Measurements from ENCODE around the gene GSTM5.

GSTM5 gene

GRCh38 chr1:109740615-109741373, 28.7 kb downstream of the GSTM5 start, which contains the start of gene GSTM3:
Gene GSTM3 (minus strand): TSS chr1:109741038. CDS start chr1:109740287, 751 bp downstream.
- TF ChIP-seq USF1 (IDR thresholded peaks at IDR 0.05) (no peak), ZBTB7A (IDR thresholded peaks at IDR 0.05; ENCODE audit: low read depth) (no peak), RAD21 (IDR thresholded peaks at IDR 0.05; ENCODE audit: low read depth) (no peak), NFIC (IDR thresholded peaks at IDR 0.05) (no peak), TEAD4 (IDR thresholded peaks at IDR 0.05) (no peak), TCF12 (IDR thresholded peaks at IDR 0.05; ENCODE audit: low read depth) (no peak), CREB1 (IDR thresholded peaks at IDR 0.05; ENCODE audit: low read depth) (no peak)

DNA sequence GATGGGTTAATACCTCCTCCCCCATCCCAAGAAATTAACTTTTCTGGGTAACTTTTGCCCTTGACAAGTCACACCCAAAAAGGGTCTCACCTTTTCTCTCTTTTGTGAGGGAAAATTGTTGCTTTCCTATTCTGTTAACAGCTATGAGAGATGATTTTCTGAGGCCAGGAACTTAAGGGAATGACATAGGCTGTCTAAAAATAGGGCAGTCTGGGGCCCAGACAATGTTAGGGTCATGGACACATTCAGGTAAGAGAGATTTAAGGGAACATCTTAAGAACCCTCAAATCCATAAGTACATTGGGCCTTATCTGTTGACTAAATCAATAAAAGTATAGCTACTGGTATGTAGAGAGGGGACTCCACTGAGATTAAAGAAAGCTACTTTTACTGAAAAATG, 37.2 kb downstream of the GSTM5 start:
- TF ChIP-seq, protein P1, sequence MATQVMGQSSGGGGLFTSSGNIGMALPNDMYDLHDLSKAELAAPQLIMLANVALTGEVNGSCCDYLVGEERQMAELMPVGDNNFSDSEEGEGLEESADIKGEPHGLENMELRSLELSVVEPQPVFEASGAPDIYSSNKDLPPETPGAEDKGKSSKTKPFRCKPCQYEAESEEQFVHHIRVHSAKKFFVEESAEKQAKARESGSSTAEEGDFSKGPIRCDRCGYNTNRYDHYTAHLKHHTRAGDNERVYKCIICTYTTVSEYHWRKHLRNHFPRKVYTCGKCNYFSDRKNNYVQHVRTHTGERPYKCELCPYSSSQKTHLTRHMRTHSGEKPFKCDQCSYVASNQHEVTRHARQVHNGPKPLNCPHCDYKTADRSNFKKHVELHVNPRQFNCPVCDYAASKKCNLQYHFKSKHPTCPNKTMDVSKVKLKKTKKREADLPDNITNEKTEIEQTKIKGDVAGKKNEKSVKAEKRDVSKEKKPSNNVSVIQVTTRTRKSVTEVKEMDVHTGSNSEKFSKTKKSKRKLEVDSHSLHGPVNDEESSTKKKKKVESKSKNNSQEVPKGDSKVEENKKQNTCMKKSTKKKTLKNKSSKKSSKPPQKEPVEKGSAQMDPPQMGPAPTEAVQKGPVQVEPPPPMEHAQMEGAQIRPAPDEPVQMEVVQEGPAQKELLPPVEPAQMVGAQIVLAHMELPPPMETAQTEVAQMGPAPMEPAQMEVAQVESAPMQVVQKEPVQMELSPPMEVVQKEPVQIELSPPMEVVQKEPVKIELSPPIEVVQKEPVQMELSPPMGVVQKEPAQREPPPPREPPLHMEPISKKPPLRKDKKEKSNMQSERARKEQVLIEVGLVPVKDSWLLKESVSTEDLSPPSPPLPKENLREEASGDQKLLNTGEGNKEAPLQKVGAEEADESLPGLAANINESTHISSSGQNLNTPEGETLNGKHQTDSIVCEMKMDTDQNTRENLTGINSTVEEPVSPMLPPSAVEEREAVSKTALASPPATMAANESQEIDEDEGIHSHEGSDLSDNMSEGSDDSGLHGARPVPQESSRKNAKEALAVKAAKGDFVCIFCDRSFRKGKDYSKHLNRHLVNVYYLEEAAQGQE (IDR thresholded peaks at IDR 0.05; ENCODE audit: low read depth) = no peak
- no peak for TF ChIP-seq USF1 (IDR thresholded peaks at IDR 0.05)

- TF ChIP-seq NFIC (IDR thresholded peaks at IDR 0.05) = no peak
- TF ChIP-seq FOXM1 (IDR thresholded peaks at IDR 0.05; ENCODE audit: borderline replicate concordance, low read depth) = no peak
- TF ChIP-seq USF1 (IDR thresholded peaks at IDR 0.05) = no peak
- TF ChIP-seq MAX (IDR thresholded peaks at IDR 0.05) = no peak
- TF ChIP-seq ZBTB7A (IDR thresholded peaks at IDR 0.05; ENCODE audit: low read depth) = no peak
- TF ChIP-seq EP300 (IDR thresholded peaks at IDR 0.05; ENCODE audit: borderline replicate concordance) = no peak
- TF ChIP-seq TAF1 (IDR thresholded peaks at IDR 0.05; ENCODE audit: low read depth) = no peak
- TF ChIP-seq RAD21 (IDR thresholded peaks at IDR 0.05; ENCODE audit: low read depth) = no peak
- no peak for TF ChIP-seq TCF12 (IDR thresholded peaks at IDR 0.05; ENCODE audit: low read depth)
- TF ChIP-seq YY1 (IDR thresholded peaks at IDR 0.05; ENCODE audit: low read depth) = no peak
- TF ChIP-seq CREB1 (IDR thresholded peaks at IDR 0.05; ENCODE audit: low read depth) = no peak
- no peak for TF ChIP-seq EGR1 (IDR thresholded peaks at IDR 0.05)
- no peak for TF ChIP-seq CEBPB (IDR thresholded peaks at IDR 0.05)
- TF ChIP-seq, protein P1 (IDR thresholded peaks at IDR 0.05; ENCODE audit: low read depth) = no peak
- TF ChIP-seq TEAD4 (IDR thresholded peaks at IDR 0.05) = no peak
Measured at GRCh38 chr1:109750241-109750882, 38.3 kb downstream of the GSTM5 start.

GRCh38 chr1:109750920-109751319, 38.9 kb downstream of the GSTM5 start:
- no peak for TF ChIP-seq RAD21 (IDR thresholded peaks at IDR 0.05; ENCODE audit: low read depth)

DNA sequence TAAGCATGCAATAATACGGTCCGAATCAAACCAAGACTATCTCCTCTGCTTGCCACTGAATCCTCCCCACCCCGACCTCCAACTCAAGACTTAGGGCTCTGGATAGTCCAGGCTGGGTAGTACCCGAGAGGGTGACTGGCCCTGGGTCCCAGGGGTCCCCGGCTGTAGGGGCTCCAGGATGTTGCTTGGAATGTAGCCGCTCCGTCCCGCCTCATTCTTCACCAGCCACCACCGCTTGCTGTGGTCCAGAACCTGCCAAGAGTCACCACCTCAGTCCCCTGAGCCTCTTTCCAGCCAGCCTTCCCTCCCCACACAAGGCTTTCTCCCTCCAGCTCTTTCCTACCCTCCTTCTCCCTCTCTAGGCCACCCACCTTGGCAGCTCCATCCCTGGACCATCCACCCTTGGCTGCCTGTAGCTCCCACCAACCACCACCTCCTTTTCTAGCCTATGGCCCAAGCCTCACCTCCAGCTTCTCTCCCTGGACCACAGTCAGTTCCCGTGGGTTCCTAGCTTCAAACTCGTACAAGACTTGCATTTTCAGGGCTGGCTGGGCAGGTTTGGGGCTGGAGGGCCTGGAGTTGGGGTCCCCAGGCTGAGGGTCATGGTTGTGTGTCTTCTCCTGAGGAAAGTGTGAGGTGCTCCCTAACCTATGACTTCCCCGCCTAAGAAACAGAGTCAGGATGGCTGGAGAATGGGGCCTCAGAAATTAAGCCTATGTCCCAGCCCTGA, 39.6 kb downstream of the GSTM5 start:
- no peak for TF ChIP-seq NFIC (IDR thresholded peaks at IDR 0.05)
- TF ChIP-seq, protein P1 (IDR thresholded peaks at IDR 0.05; ENCODE audit: low read depth) = no peak

Data from Ishikawa (cell line).